ENCODE measurements around the gene GRM8.
"Not testable (repeated sequence)": the region's sequence is repeated elsewhere in the genome, so short reads cannot be mapped to it uniquely, and the experiment has no call there.

GRM8 gene

GRCh38 chr7:127021857-127022256 is 230.9 kb downstream of the GRM8 start:
- DNase-seq: no peak

- no peak for DNase-seq
These were observed 231.6 kb downstream of the GRM8 start for GRCh38 chr7:127021019-127021738.

- DNase-seq: no peak
These were observed 233.9 kb downstream of the GRM8 start for GRCh38 chr7:127018889-127019288.

GRCh38 chr7:127017196-127017595 is 235.5 kb downstream of the GRM8 start:
- no peak for DNase-seq

- DNase-seq: no peak
These were observed 252.0 kb downstream of the GRM8 start for GRCh38 chr7:127000725-127001124.

- no peak for DNase-seq
These were observed 256.1 kb downstream of the GRM8 start for GRCh38 chr7:126996659-126997058.

GRCh38 chr7:126993626-126994213 is 259.0 kb downstream of the GRM8 start:
- no peak for DNase-seq

- no peak for DNase-seq
These were observed 264.7 kb downstream of the GRM8 start for GRCh38 chr7:126988022-126988421.

GRCh38 chr7:126979722-126980121 is 273.0 kb downstream of the GRM8 start:
- peak; percentile 19 for DNase-seq

- DNase-seq: no peak
These were observed 273.9 kb downstream of the GRM8 start for GRCh38 chr7:126978865-126979264.

- DNase-seq: no peak
These were observed 279.7 kb downstream of the GRM8 start for GRCh38 chr7:126973066-126973465.

- DNase-seq: no peak
These were observed 280.2 kb downstream of the GRM8 start for GRCh38 chr7:126972571-126972970.

GRCh38 chr7:126959649-126960048 is 293.1 kb downstream of the GRM8 start:
- DNase-seq: no peak

GRCh38 chr7:126958367-126958766 is 294.4 kb downstream of the GRM8 start:
- no peak for DNase-seq

- DNase-seq: no peak
These were observed 295.3 kb downstream of the GRM8 start for GRCh38 chr7:126957443-126957842.

GRCh38 chr7:126953461-126953860 is 299.3 kb downstream of the GRM8 start:
- no peak for DNase-seq

GRCh38 chr7:126948664-126949063 is 304.1 kb downstream of the GRM8 start:
- no peak for DNase-seq

GRCh38 chr7:126940723-126941307 is 311.9 kb downstream of the GRM8 start:
- no peak for DNase-seq

- DNase-seq: no peak
These were observed 315.6 kb downstream of the GRM8 start for GRCh38 chr7:126937171-126937570.

- DNase-seq: no peak
These were observed 321.2 kb downstream of the GRM8 start for GRCh38 chr7:126931581-126931980.

GRCh38 chr7:126930166-126930565 is 322.6 kb downstream of the GRM8 start:
- DNase-seq: no peak

- no peak for DNase-seq
These were observed 328.3 kb downstream of the GRM8 start for GRCh38 chr7:126924477-126924876.

- not testable (repeated sequence) for DNase-seq
These were observed 341.1 kb downstream of the GRM8 start for GRCh38 chr7:126911627-126912026.

- not testable (repeated sequence) for DNase-seq
These were observed 344.2 kb downstream of the GRM8 start for GRCh38 chr7:126908564-126908963.

Measured in MV-4-11 (cell line).